H1 (cell line): ENCODE measurements around the gene IST1. TPM values are rescaled to one million over a fixed set of nuclear protein-coding genes. Genes with fewer than 3 reads are reported as not detected.

Experiments used
- ASH2L ChIP-seq: fragments of 200-600, 300-600 bp; sonication (generic); IDR thresholded peaks from one replicate; pipeline ENCODE4 v1.7.1; 2017; ENCODE audit warnings: low read length
- BCL11A ChIP-seq, 2 experiments: IDR thresholded peaks; one replicate each; pipeline ENCODE4 v1.6.1; 2011; ENCODE audit warnings: low read depth in 2 of 2, low read length in 2 of 2, mild to moderate bottlenecking in 2 of 2
- CBX5 ChIP-seq: fragments of 300-800, 300-1000 bp; sonication (generic); IDR thresholded peaks from 2 replicates; pipeline ENCODE4 v1.7.1; 2016; ENCODE audit warnings: antibody characterized with exemption, low read length, low read depth
- CHD1 ChIP-seq: IDR thresholded peaks from 2 replicates; pipeline ENCODE4 v1.6.1; 2012; ENCODE audit warnings: low read depth, low read length, improper control_type of control experiment
- CHD7 ChIP-seq: fragments of 300-600 bp; sonication (generic); IDR thresholded peaks from 2 replicates; pipeline ENCODE4 v1.7.1; 2012; ENCODE audit warnings: low read length, moderate library complexity, mild to moderate bottlenecking, inconsistent platforms; ENCODE audit not compliant: insufficient replicate concordance
- EZH2 ChIP-seq: fragments of 200-600 bp; sonication (generic); IDR thresholded peaks from 2 replicates; pipeline ENCODE4 v1.7.1; 2012; ENCODE audit warnings: low read depth, mild to moderate bottlenecking, moderate library complexity, low read length, inconsistent platforms; ENCODE audit not compliant: severe bottlenecking
- HDAC2 ChIP-seq, 2 experiments: fragments of 300-600 bp in 1 of 2; sonication (generic) in 1 of 2; IDR thresholded peaks; 2 replicates each; pipeline ENCODE4 v1.6.1; 2011 to 2012; ENCODE audit warnings: low read depth in 2 of 2, low read length in 2 of 2, mild to moderate bottlenecking in 2 of 2, moderate library complexity in 2 of 2, borderline replicate concordance in 1 of 2, inconsistent platforms in 1 of 2
- KDM4A ChIP-seq: IDR thresholded peaks from one replicate; pipeline ENCODE4 v1.7.1; 2012; ENCODE audit warnings: low read depth, mild to moderate bottlenecking, moderate library complexity, low read length, inconsistent platforms; ENCODE audit not compliant: severe bottlenecking
- POLR2AphosphoS5 ChIP-seq: IDR thresholded peaks from 2 replicates; pipeline ENCODE4 v1.6.1; 2011; ENCODE audit warnings: low read depth, low read length
- TAF1 ChIP-seq: IDR thresholded peaks from 2 replicates; pipeline ENCODE4 v1.6.1; 2011; ENCODE audit warnings: mild to moderate bottlenecking, low read depth, low read length
- polyA plus RNA-seq, 7 experiments: library from polyadenylated mRNA; depleted of rRNA in 3 of 7; stranded (reverse) in 5 of 7; unstranded in 2 of 7; fragments of >200 nt in 5 of 7; fragments of 200-250 nt in 2 of 7; gene quantifications; 1 replicate in 5 of 7; 2 replicates in 1 of 7; 4 replicates in 1 of 7; pipeline versions ENCODE4 v1.2.1 to v1.2.3, GENCODE V29; 2011 to 2013; ENCODE audit warnings: missing spikeins in 2 of 7, mixed read lengths in 2 of 7
- total RNA-seq: library from RNA; stranded (reverse); fragmentation: NEBNext Ultra II Directional; extraction: Animal tissue kit (Norgen Biotek cat#: 25700); gene quantifications from 2 replicates; pipeline ENCODE4 v1.2.1, GENCODE V29; 2021
- TF ChIP-seq, protein P1 (sequence below): IDR thresholded peaks from 2 replicates; pipeline ENCODE4 v1.6.1; 2012; ENCODE audit warnings: inconsistent platforms

The IST1 gene
- total and polyA plus RNA-seq, 2 of the 8 experiments (the other 6 are each of a cell fraction or from before 2014, with no cell fraction given) = 190 to 248 TPM

DNA sequence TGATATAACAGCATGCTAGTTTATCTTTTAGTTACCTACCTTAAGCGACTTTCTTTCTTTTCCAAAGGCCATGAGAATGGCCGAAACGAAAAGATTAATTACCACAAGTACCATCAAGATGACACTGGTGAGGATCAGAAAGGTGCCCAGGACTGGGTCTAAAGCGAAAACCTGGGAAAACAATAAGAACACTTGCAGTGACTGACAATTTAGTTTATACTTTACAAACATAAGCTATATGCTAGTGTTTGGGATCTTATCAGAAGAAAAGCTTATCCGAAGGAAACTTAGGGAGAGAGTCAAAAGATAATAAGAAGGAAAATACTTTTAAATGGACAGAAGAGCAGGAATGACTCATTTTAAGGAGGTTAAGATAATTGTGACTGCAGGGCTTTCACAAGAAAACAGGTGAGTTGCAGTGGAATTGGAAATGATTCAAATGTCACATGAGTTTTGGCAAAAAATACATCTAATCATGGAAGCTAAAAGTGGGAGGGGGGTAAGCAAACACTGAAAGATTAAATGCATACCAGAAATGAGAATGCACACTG, 34.8 kb downstream of the IST1 start (continued):
- no peak for TF ChIP-seq CHD7
- TF ChIP-seq BCL11A (IDR thresholded peaks at IDR 0.05; ENCODE audit: low read depth in 2 of 2, low read length in 2 of 2) = no peak
- TF ChIP-seq KDM4A = no peak
- no peak for TF ChIP-seq CBX5
- TF ChIP-seq CHD1 = no peak
- TF ChIP-seq ASH2L = no peak
- no peak for TF ChIP-seq TAF1
- TF ChIP-seq, protein P1, sequence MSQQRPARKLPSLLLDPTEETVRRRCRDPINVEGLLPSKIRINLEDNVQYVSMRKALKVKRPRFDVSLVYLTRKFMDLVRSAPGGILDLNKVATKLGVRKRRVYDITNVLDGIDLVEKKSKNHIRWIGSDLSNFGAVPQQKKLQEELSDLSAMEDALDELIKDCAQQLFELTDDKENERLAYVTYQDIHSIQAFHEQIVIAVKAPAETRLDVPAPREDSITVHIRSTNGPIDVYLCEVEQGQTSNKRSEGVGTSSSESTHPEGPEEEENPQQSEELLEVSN = no peak
- no peak for TF ChIP-seq EZH2
- TF ChIP-seq HDAC2 (IDR thresholded peaks at IDR 0.05; ENCODE audit: borderline replicate concordance in 1 of 2, low read depth in 2 of 2, low read length in 2 of 2) = no peak
- TF ChIP-seq POLR2AphosphoS5 = no peak
